RKO (cell line): ENCODE results near the gene ANKRD23.
A peak's percentile ranks its signal among the peaks of the same experiment; 100 is the strongest.

Source experiments
- DNase-seq: peaks from one replicate; pipeline ENCODE4 v3.0.0-alpha.2; 2016; ENCODE audit warnings: low spot score

The ANKRD23 gene

GRCh38 chr2:96877042-96877451, 33.2 kb upstream of the ANKRD23 start:
- no peak for DNase-seq

- no peak for DNase-seq
These were observed 32.6 kb upstream of the ANKRD23 start for GRCh38 chr2:96876269-96877041.

- no peak for DNase-seq
These were observed 31.9 kb upstream of the ANKRD23 start for GRCh38 chr2:96875498-96876268.

GRCh38 chr2:96874198-96874831, 30.5 kb upstream of the ANKRD23 start:
- DNase-seq: no peak

- DNase-seq: no peak
These were observed 29.9 kb upstream of the ANKRD23 start for GRCh38 chr2:96873651-96874096.

GRCh38 chr2:96872591-96873349, 28.9 kb upstream of the ANKRD23 start:
- no peak for DNase-seq

GRCh38 chr2:96870626-96871255, 26.9 kb upstream of the ANKRD23 start:
- no peak for DNase-seq

GRCh38 chr2:96869822-96870625, 26.2 kb upstream of the ANKRD23 start, which contains the start of gene SEMA4C:
TSS of gene SEMA4C (minus strand) at chr2:96870080. CDS start at chr2:96867886, 2,194 bp downstream.
- DNase-seq: peak; percentile 49

GRCh38 chr2:96869281-96869821, 25.5 kb upstream of the ANKRD23 start:
- peak; percentile 61 for DNase-seq

- peak; percentile 90 for DNase-seq
These were observed 24.9 kb upstream of the ANKRD23 start for GRCh38 chr2:96868555-96869280.

- DNase-seq: peak; percentile 31
These were observed 24.1 kb upstream of the ANKRD23 start for GRCh38 chr2:96867756-96868554.

GRCh38 chr2:96866986-96867755, 23.4 kb upstream of the ANKRD23 start:
- DNase-seq: no peak

GRCh38 chr2:96866586-96866985, 22.8 kb upstream of the ANKRD23 start:
- DNase-seq: no peak

- DNase-seq: no peak
These were observed 22.3 kb upstream of the ANKRD23 start for GRCh38 chr2:96866149-96866548.

- no peak for DNase-seq
These were observed 21.8 kb upstream of the ANKRD23 start for GRCh38 chr2:96865654-96866053.

- no peak for DNase-seq
These were observed 20.7 kb upstream of the ANKRD23 start for GRCh38 chr2:96864343-96865091.
